GM12878 (cell line): ENCODE results near the gene PFKM. TPM values are rescaled to one million over a fixed set of nuclear protein-coding genes. Genes with fewer than 3 reads are reported as not detected.
"Not testable (repeated sequence)": the region's sequence is repeated elsewhere in the genome, so short reads cannot be mapped to it uniquely, and the experiment has no call there.

ENCODE experiments used
- ATAC-seq: fragments of 200-7000 bp; cut with Tn5 transposase; 3 replicates; pipeline ENCODE4 v1.9.1; 2020; ENCODE audit warnings: mild to moderate bottlenecking, moderate library complexity
- BruUV-seq: library from RNA; stranded (reverse); fragments of 400-500 nt; replicated peaks from 2 replicates; lab custom pipeline; 2021; lab: Mats Ljungman, UMichigan
- CTCF ChIA-PET: fragments of 300-600 bp; sonication (Branson Sonifier 250); formaldehyde crosslinking; extraction: SDS; loops from one replicate; lab custom pipeline; 2021; ENCODE audit warnings: inconsistent platforms; lab: Yijun Ruan, JAX
- POLR2A ChIA-PET: fragments of 350-600 bp; formaldehyde crosslinking; extraction: SDS; loops from one replicate; lab custom pipeline; 2021; ENCODE audit warnings: inconsistent platforms; lab: Charles Lee
- RAD21 ChIA-PET: fragments of 300-600 bp; sonication (Branson Sonifier 250); formaldehyde crosslinking; loops from one replicate; lab custom pipeline; 2023; ENCODE audit warnings: antibody characterized with exemption; ENCODE audit not compliant: unreplicated experiment; lab: Charles Lee
- SMC1A ChIA-PET: fragments of 300-600 bp; sonication (Branson Sonifier 250); formaldehyde crosslinking; loops from one replicate; lab custom pipeline; 2023; ENCODE audit not compliant: unreplicated experiment, uncharacterized antibody; lab: Charles Lee
- DNase-seq: peaks from one replicate; pipeline ENCODE4 v3.0.0-alpha.2; 2011; ENCODE audit warnings: low read depth, low spot score
- FAIRE-seq: peaks from 3 replicates; lab custom pipeline; 2011; peaks lifted over from hg19 to GRCh38; lab: Jason Lieb, UNC
- H2AFZ ChIP-seq: 2 replicates; pipeline ENCODE4 v1.6.0; 2011; ENCODE audit warnings: low read depth, low read length, control low read depth; ENCODE audit not compliant: control insufficient read depth
- H3K27ac ChIP-seq: 2 replicates; pipeline ENCODE4 v1.5.1; 2011; ENCODE audit warnings: control low read depth; ENCODE audit not compliant: control insufficient read depth, insufficient read depth
- H3K27me3 ChIP-seq, 2 experiments: replicated peaks in 1 of 2; 2 replicates each; pipeline versions ENCODE4 v1.6.0 to v1.6.1; 2011; ENCODE audit warnings: low read length in 1 of 2; ENCODE audit not compliant: control insufficient read depth in 2 of 2, insufficient read depth in 2 of 2
- H3K36me3 ChIP-seq, 2 experiments: 2 replicates each; pipeline ENCODE4 v1.5.1; 2011; ENCODE audit warnings: low read length in 1 of 2; ENCODE audit not compliant: control insufficient read depth in 2 of 2, insufficient read depth in 2 of 2
- H3K4me1 ChIP-seq: 2 replicates; pipeline ENCODE4 v1.6.1; 2011; ENCODE audit warnings: mild to moderate bottlenecking, low read length, moderate library complexity, mixed read lengths; ENCODE audit not compliant: control insufficient read depth, insufficient read depth
- H3K4me2 ChIP-seq: 2 replicates; pipeline ENCODE4 v1.6.0; 2011; ENCODE audit warnings: control low read depth; ENCODE audit not compliant: control insufficient read depth, insufficient read depth
- H3K4me3 ChIP-seq: fragments of 200-600 bp; sonication (generic); 2 replicates; pipeline ENCODE4 v1.5.1; 2016
- H3K79me2 ChIP-seq: 2 replicates; pipeline ENCODE4 v1.6.0; 2011; ENCODE audit warnings: low read length; ENCODE audit not compliant: control insufficient read depth, insufficient read depth
- H3K9ac ChIP-seq: 2 replicates; pipeline ENCODE4 v1.8.0; 2011; ENCODE audit warnings: low read length, control low read depth, mixed read lengths; ENCODE audit not compliant: control insufficient read depth, insufficient read depth
- H3K9me3 ChIP-seq: replicated peaks from 3 replicates; pipeline ENCODE4 v1.5.1; 2011; ENCODE audit warnings: mild to moderate bottlenecking, low read length; ENCODE audit not compliant: control insufficient read depth, insufficient read depth
- H4K20me1 ChIP-seq: 2 replicates; pipeline ENCODE4 v1.6.0; 2011; ENCODE audit not compliant: control insufficient read depth, insufficient read depth
- GABPA ChIP-seq: IDR thresholded peaks from 2 replicates; pipeline ENCODE4 v1.6.1; 2014; ENCODE audit warnings: antibody characterized with exemption, low read depth, mild to moderate bottlenecking, inconsistent platforms
- HDAC6 ChIP-seq: fragments of 200-600 bp; sonication (generic); IDR thresholded peaks from one replicate; pipeline ENCODE4 v1.8.0; 2017; ENCODE audit warnings: antibody characterized with exemption; ENCODE audit not compliant: unreplicated experiment
- LARP7 ChIP-seq: fragments of 450-650 bp; IDR thresholded peaks from 2 replicates; pipeline ENCODE4 v1.6.1; 2017; ENCODE audit warnings: mild to moderate bottlenecking
- MYB ChIP-seq: fragments of 150-350 bp; IDR thresholded peaks from 2 replicates; pipeline ENCODE4 v1.6.1; 2014; ENCODE audit warnings: mild to moderate bottlenecking, low read depth, low read length, borderline replicate concordance
- NBN ChIP-seq: fragments of 450-650 bp; IDR thresholded peaks from 2 replicates; pipeline ENCODE4 v1.6.1; 2016
- NRF1 ChIP-seq: conservative IDR thresholded peaks from 2 replicates; pipeline ENCODE4 v1.6.1; 2011; ENCODE audit warnings: mild to moderate bottlenecking, low read depth, low read length, improper control_type of control experiment
- RBBP5 ChIP-seq: fragments of 200-600 bp; sonication (generic); conservative IDR thresholded peaks from 2 replicates; pipeline ENCODE4 v1.6.1; 2016
- SIN3A ChIP-seq: IDR thresholded peaks from 2 replicates; pipeline ENCODE4 v1.6.1; 2012; ENCODE audit warnings: low read depth, low read length, improper control_type of control experiment
- SMAD1 ChIP-seq: fragments of 450-650 bp; IDR thresholded peaks from 2 replicates; pipeline ENCODE4 v1.6.1; 2018; ENCODE audit warnings: mild to moderate bottlenecking, low read depth; ENCODE audit not compliant: partially characterized antibody
- TCF12 ChIP-seq: IDR thresholded peaks from 2 replicates; pipeline ENCODE4 v1.6.1; 2011; ENCODE audit warnings: low read depth, mild to moderate bottlenecking, low read length
- ZNF207 ChIP-seq: fragments of 450-650 bp; IDR thresholded peaks from 2 replicates; pipeline ENCODE4 v1.6.1; 2014; ENCODE audit warnings: antibody characterized with exemption, mild to moderate bottlenecking, borderline replicate concordance
- ZNF384 ChIP-seq: IDR thresholded peaks from 2 replicates; pipeline ENCODE4 v1.6.1; 2012; ENCODE audit warnings: low read depth, mild to moderate bottlenecking, low read length, improper control_type of control experiment, borderline replicate concordance
- WGBS: methylation state at CpG from one replicate; pipeline ENCODE4 v1.1.6; 2016; ENCODE audit warnings: low lambda C conversion rate; ENCODE audit not compliant: insufficient replicate concordance, insufficient coverage; ENCODE audit errors: missing lambda C conversion rate; 5-methylcytosine and 5-hydroxymethylcytosine counted together
- in situ Hi-C: fragments of 300-500 bp; cut with MboI; formaldehyde crosslinking; loops from 9 replicates; pipeline ENCODE4 v1.14.3; 2018; ENCODE audit warnings: mixed read lengths
- intact Hi-C: fragments of 100-400 bp; cut with micrococcal nuclease; formaldehyde crosslinking; loops from one replicate; pipeline ENCODE4 v1.14.2; 2022; ENCODE audit not compliant: unreplicated experiment
- polyA plus RNA-seq, 11 experiments: library from polyadenylated mRNA; depleted of rRNA in 4 of 11; unstranded in 6 of 11; stranded (reverse) in 5 of 11; fragments of >200 nt; fragmentation: Nextera tagmentation in 4 of 11; fragmentation: Illumina TruSeq in 1 of 11; extraction: Ambion mirVana in 4 of 11; extraction: Trizol in 1 of 11; gene quantifications; 1 replicate in 1 of 11; 2 replicates in 10 of 11; pipeline versions ENCODE4 v1.2.1 to v1.2.3, GENCODE V29; 2011 to 2016; ENCODE audit warnings: inconsistent platforms in 2 of 11, missing spikeins in 2 of 11, low read depth in 1 of 11
- total RNA-seq, 4 experiments: library from RNA; depleted of rRNA in 3 of 4; stranded (reverse); fragments of >200 nt in 3 of 4; fragmentation: Illumina TruSeq in 1 of 4; extraction: Trizol in 1 of 4; gene quantifications; 2 replicates each; pipeline versions ENCODE4 v1.2.1 to v1.2.3, GENCODE V29; 2013 to 2021
- TF ChIP-seq, protein P1 (sequence below): IDR thresholded peaks from 2 replicates; pipeline ENCODE4 v1.6.1; 2012; ENCODE audit warnings: low read depth, low read length, improper control_type of control experiment
- TF ChIP-seq, protein P2 (sequence below): fragments of 450-650 bp; formaldehyde crosslinking; IDR thresholded peaks from 2 replicates; pipeline ENCODE4 v1.4.0; 2022; ENCODE audit warnings: mild to moderate bottlenecking, moderate library complexity

Gene PFKM
- total and polyA plus RNA-seq, 10 of the 15 experiments (the other 5 are each of a cell fraction or from before 2014, with no cell fraction given) = 27.6 to 80.0 (median 55.8) TPM

DNA sequence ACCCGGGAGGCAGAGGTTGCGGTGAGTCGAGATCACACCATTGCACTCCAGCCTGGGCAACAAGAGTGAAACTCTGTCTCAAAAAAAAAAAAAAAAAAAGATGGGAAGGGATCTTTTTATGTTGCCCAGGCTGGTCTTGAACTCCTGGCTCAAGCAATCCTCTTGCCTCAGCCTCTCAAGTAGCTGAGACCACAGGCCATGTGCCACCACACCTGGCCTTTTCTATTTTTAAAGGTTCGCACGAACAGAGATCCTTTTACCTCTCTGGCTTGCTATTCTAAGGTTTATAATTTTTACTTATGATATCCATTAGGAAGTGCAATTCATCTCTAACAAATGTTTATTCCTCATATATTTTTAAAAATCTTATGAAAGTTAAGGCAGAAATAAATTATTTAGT is 6.4 kb downstream of the PFKM start:
- WGBS = 98% methylated on average over 2 of the region's 5 CpGs
- peaks cover 1 to 29% of the 10 kb centered on the region in 2 experiments for H3K36me3 ChIP-seq
- H3K27me3 ChIP-seq, H3K9ac ChIP-seq, H3K79me2 ChIP-seq, in situ Hi-C loops, DNase-seq, H3K27ac ChIP-seq, ATAC-seq, H2AFZ ChIP-seq, H3K4me1 ChIP-seq, H3K4me2 ChIP-seq, H3K9me3 ChIP-seq, FAIRE-seq, BruUV-seq, H3K4me3 ChIP-seq, POLR2A ChIA-PET, intact Hi-C loops, H4K20me1 ChIP-seq: not testable (repeated sequence)
- CTCF ChIA-PET = interaction anchor here (2.0 kb wide), 1 partner anchor 32 kb away, joined by 4 read pairs; the partner anchor contains the start of gene ASB8
- SMC1A ChIA-PET = interaction anchor here (1.4 to 1.6 kb wide), 2 partner anchors 11 to 12 kb away, joined by 3 to 6 read pairs; no protein-coding TSS in a partner anchor
- RAD21 ChIA-PET = interaction anchor here (1.1 kb wide), 1 partner anchor 23 kb away, joined by 4 read pairs; no protein-coding TSS in a partner anchor

DNA sequence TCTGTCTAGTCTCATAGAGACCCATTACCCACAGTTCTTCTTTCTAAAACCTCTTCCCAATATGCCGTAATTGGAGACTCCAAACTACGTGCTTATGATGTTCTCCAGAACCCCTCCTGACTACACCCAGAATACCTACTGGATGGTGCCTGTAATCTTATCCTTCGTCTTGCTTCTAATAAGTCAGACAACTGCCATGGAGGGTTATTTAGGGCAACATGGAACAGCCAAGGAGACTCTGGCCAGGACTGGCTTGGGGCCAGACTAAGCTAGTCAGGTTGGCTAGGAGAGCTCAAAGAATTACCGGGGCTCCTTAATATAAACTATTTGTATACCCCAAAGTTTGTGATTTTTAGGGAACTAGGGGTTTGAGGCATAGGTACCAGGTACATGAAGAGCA is 6.8 kb downstream of the PFKM start:
- Histone ChIP-seq H4K20me1 (no peaks in the 10 kb centered on the region), H3K4me1 (no peaks in the 10 kb centered on the region), H3K27ac (no peak overlapping the region), H3K4me2 (no peak overlapping the region), H3K9me3 (no peaks in the 10 kb centered on the region), H3K9ac (no peak overlapping the region), H3K36me3 (peaks cover 1 to 33% of the 10 kb centered on the region in 2 experiments), H3K4me3 (no peak overlapping the region), H3K27me3 (no peaks in the 10 kb centered on the region), H2AFZ (no peak overlapping the region), H3K79me2 (peaks cover 4% of the 10 kb centered on the region)
- SMC1A ChIA-PET = interaction anchor here (0.9 to 1.6 kb wide), 4 partner anchors 10 to 25 kb away, joined by 3 to 6 read pairs (median 4); no protein-coding TSS in a partner anchor
- in situ Hi-C loops = no loop called here
- FAIRE-seq = no peak
- RAD21 ChIA-PET = interaction anchor here (1.1 kb wide), 1 partner anchor 23 kb away, joined by 4 read pairs; no protein-coding TSS in a partner anchor
- POLR2A ChIA-PET = no interaction called here
- intact Hi-C loops = no loop called here
- DNase-seq = no peak
- WGBS = 97% methylated on average over 4 of the region's 4 CpGs
- CTCF ChIA-PET = interaction anchor here (2.0 kb wide), 1 partner anchor 32 kb away, joined by 4 read pairs; the partner anchor contains the start of gene ASB8
- BruUV-seq = no TSS peak
- ATAC-seq = no peak
- TF ChIP-seq ZNF384 = no peak
- TF ChIP-seq RBBP5 = no peak
- no peak for TF ChIP-seq SMAD1
- no peak for TF ChIP-seq LARP7
- TF ChIP-seq ZNF207 = no peak
- no peak for TF ChIP-seq SIN3A
- no peak for TF ChIP-seq HDAC6
- TF ChIP-seq, protein P1, sequence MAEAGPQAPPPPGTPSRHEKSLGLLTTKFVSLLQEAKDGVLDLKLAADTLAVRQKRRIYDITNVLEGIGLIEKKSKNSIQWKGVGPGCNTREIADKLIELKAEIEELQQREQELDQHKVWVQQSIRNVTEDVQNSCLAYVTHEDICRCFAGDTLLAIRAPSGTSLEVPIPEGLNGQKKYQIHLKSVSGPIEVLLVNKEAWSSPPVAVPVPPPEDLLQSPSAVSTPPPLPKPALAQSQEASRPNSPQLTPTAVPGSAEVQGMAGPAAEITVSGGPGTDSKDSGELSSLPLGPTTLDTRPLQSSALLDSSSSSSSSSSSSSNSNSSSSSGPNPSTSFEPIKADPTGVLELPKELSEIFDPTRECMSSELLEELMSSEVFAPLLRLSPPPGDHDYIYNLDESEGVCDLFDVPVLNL = no peak
- TF ChIP-seq, protein P2, sequence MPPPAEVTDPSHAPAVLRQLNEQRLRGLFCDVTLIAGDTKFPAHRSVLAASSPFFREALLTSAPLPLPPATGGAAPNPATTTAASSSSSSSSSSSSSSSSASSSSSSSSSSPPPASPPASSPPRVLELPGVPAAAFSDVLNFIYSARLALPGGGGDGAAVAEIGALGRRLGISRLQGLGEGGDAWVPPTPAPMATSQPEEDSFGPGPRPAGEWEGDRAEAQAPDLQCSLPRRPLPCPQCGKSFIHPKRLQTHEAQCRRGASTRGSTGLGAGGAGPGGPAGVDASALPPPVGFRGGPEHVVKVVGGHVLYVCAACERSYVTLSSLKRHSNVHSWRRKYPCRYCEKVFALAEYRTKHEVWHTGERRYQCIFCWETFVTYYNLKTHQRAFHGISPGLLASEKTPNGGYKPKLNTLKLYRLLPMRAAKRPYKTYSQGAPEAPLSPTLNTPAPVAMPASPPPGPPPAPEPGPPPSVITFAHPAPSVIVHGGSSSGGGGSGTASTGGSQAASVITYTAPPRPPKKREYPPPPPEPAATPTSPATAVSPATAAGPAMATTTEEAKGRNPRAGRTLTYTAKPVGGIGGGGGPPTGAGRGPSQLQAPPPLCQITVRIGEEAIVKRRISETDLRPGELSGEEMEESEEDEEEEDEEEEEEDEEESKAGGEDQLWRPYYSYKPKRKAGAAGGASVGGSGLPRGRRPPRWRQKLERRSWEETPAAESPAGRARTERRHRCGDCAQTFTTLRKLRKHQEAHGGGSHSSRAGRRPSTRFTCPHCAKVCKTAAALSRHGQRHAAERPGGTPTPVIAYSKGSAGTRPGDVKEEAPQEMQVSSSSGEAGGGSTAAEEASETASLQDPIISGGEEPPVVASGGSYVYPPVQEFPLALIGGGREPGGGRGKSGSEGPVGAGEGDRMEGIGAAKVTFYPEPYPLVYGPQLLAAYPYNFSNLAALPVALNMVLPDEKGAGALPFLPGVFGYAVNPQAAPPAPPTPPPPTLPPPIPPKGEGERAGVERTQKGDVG (CRISPR knock-in tag) = no peak
- no peak for TF ChIP-seq GABPA
- TF ChIP-seq MYB = no peak
- TF ChIP-seq NBN = no peak
- no peak for TF ChIP-seq TCF12
- TF ChIP-seq NRF1 = no peak
